ENCODE results near the gene CPB2. TPM values are rescaled to one million over a fixed set of nuclear protein-coding genes. Genes with fewer than 3 reads are reported as not detected.

The CPB2 gene
- total RNA-seq, 1 experiment from 2014 or later: not detected

- in situ Hi-C loops (cut with HindIII; ENCODE audit: low pct_unique_long_range_greater_than_20kb, low sequenced_read_pairs): no loop called here
- no peak for DNase-seq (ENCODE audit: low read depth)
Measured at GRCh38 chr13:46032341-46032740, 72.5 kb downstream of the CPB2 start.

DNA sequence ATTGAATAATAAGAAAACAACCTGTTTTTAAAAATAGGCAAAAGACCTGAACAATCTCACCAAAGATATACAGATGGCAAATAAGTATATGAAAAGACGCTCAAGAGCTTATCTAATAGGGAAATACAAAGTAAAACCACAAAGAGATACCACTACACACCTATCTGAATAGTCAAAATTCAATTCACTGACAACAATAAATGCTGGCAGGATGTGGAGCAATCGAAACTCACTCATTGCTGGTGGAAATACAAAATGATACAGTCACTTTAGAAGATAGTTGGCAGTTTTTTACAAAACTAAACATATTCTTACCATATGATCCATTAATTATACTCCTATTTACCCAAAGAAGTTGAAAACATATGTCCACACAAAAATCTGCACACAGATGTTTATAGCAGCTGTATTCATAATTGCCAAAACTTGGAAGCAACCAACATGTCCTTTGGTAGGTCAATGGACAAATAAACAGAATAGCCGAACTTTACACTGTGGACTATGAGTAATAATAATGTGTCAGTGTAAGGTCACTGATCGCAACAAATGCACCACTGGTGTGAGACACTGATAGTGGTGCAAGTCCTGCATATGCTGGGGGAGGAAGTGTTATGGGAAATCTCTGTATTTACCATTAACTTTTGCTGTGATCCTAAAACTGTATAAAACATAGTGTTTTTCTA lies 73.1 kb downstream of the CPB2 start:
- in situ Hi-C loops (cut with HindIII; ENCODE audit: low pct_unique_long_range_greater_than_20kb, low sequenced_read_pairs): no loop called here
- DNase-seq (ENCODE audit: low read depth): no peak

DNA sequence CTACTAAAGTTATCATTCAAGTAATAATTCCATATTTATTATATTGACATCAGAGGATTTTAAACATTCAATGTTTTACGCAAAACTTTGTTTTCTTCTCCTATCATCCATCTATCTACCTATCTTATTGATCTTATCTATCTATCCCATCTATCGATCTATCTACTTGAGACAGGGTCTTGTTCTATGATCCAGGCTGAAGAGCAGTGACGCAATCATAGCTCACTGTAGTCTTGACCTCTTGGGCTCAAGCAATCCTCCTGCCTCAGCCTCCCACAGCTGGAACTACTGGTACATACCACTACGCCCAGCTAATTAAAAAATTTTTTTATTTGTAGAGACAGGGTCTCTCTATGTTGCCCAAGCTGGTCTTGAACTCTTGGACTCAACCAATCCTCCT lies 79.7 kb downstream of the CPB2 start:
- DNase-seq (ENCODE audit: low read depth): no peak
- in situ Hi-C loops (cut with HindIII; ENCODE audit: low pct_unique_long_range_greater_than_20kb, low sequenced_read_pairs): no loop called here

- no peak for DNase-seq (ENCODE audit: low read depth)
- in situ Hi-C loops (cut with HindIII; ENCODE audit: low pct_unique_long_range_greater_than_20kb, low sequenced_read_pairs): no loop called here
Measured at GRCh38 chr13:46022481-46022880, 82.4 kb downstream of the CPB2 start.

- DNase-seq (ENCODE audit: low read depth): no peak
- in situ Hi-C loops (cut with HindIII; ENCODE audit: low pct_unique_long_range_greater_than_20kb, low sequenced_read_pairs): no loop called here
Measured at GRCh38 chr13:46016216-46016615, 88.6 kb downstream of the CPB2 start.

- in situ Hi-C loops (cut with HindIII; ENCODE audit: low pct_unique_long_range_greater_than_20kb, low sequenced_read_pairs): no loop called here
- no peak for DNase-seq (ENCODE audit: low read depth)
Measured at GRCh38 chr13:46015366-46015765, 89.5 kb downstream of the CPB2 start.

GRCh38 chr13:46012404-46012803 lies 92.4 kb downstream of the CPB2 start:
- in situ Hi-C loops (cut with HindIII; ENCODE audit: low pct_unique_long_range_greater_than_20kb, low sequenced_read_pairs): no loop called here
- DNase-seq (ENCODE audit: low read depth): no peak

DNA sequence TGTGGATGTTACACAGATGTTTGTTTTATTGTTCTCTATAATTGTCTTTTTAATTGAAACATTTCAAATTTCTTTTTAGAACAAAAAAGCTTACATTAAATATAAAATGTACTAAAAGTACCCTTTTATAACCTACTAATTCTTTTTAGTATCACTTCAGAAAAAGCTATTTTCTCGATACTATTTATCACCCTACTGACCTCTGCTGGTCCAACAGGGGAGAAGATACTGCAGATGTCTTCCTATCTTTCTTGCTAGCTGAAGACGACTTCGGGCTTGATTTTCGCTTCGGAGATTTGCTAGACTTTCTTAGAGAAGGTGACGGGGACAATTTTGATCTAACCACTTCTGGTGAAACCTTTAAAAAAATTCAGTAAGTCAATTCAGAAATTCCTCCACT lies 94.7 kb downstream of the CPB2 start:
- in situ Hi-C loops (cut with HindIII; ENCODE audit: low pct_unique_long_range_greater_than_20kb, low sequenced_read_pairs): no loop called here
- no peak for DNase-seq (ENCODE audit: low read depth)

GRCh38 chr13:46008631-46009030 lies 96.2 kb downstream of the CPB2 start:
- in situ Hi-C loops (cut with HindIII; ENCODE audit: low pct_unique_long_range_greater_than_20kb, low sequenced_read_pairs): no loop called here
- DNase-seq (ENCODE audit: low read depth): no peak

DNA sequence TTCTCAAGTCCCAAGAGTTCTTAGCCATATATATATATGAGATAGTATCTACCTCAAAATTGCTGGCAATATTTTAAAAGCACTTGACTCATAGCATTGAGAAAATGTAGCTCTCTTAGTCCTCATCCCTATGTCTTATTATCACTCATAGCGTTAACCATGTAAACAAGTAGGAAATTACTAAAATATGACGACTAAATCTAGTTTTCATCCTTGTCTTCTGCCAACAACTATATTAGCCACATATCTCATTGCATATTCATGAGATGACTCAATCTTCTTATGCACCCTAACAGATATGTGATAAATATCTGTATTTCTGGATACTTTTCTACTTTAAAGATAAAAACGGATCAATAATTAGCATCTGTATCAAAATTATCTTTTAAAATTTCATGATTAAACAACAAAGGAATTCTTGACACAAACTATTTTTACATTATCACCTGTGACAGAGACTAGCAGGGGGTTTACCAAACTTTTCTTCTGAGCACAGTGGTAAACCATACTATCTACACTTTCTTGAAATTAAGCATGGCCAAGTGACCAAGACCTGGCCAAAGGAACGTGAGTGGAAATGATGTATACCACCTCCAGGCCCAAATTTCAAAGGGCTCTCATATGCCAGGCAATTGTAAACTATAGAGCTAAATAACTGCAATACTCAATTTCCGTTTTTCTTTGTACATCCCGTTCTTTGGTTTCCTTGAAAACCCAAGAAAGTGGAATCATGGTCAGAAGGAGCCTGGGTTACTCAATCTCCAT lies 98.0 kb downstream of the CPB2 start:
- DNase-seq (ENCODE audit: low read depth): no peak
- in situ Hi-C loops (cut with HindIII; ENCODE audit: low pct_unique_long_range_greater_than_20kb, low sequenced_read_pairs): no loop called here

DNA sequence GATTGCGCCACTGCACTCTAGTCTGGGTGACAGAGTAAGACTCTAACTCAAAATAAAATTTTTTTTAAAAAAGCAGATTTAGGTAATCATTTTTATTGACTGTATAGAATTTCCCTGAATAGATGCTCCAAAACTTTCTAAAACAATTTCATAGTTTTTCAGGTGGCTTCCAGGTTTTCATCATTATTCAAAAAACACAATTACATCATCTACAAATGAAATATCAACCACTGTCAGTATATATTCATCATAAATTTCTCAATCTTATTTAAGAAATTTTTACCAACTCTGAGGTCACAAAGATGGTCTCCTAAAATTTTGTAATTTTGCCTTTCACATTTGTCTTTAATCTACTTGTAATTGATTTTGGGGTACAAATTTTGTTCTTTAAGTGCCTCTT lies 100.3 kb downstream of the CPB2 start:
- in situ Hi-C loops (cut with HindIII; ENCODE audit: low pct_unique_long_range_greater_than_20kb, low sequenced_read_pairs): no loop called here
- no peak for DNase-seq (ENCODE audit: low read depth)

Other genes with a start within 250 kb of the CPB2 start
- gene ZC3H13, start 52.3 kb downstream of the CPB2 start, total RNA-seq (2014; rRNA removed; shearing (Covaris generic); ENCODE audit: low replicate concordance): 7.4 and 9.8 TPM in 2 replicates
- gene LCP1, start 77.1 kb upstream of the CPB2 start, total RNA-seq (2014; rRNA removed; shearing (Covaris generic); ENCODE audit: low replicate concordance): not detected in 2 replicates
- not detected in 2 replicates for gene LRRC63, start 106.9 kb upstream of the CPB2 start, total RNA-seq (2014; rRNA removed; shearing (Covaris generic); ENCODE audit: low replicate concordance)

Measured in Caki2 (cell line).